Measurements from ENCODE around the gene DPY19L3.

The DPY19L3 gene

GRCh38 chr19:32532233-32532632, 126.7 kb downstream of the DPY19L3 start:
- no peak for TF ChIP-seq CTCF (IDR thresholded peaks at IDR 0.05; ENCODE audit: borderline replicate concordance, extremely low read depth, low read length, poor library complexity, severe bottlenecking)
- no peak for TF ChIP-seq EZH2 (IDR thresholded peaks at IDR 0.05; ENCODE audit: borderline replicate concordance, low read depth, low read length, severe bottlenecking)
- DNase-seq: no peak
- peaks cover 3% of the 10 kb centered on the region for H3K9me3 ChIP-seq (ENCODE audit: insufficient read depth, low read length, severe bottlenecking)
- H3K4me2 ChIP-seq (ENCODE audit: insufficient read depth, low read length): no peak overlapping the region
- no peak overlapping the region for H3K4me3 ChIP-seq (ENCODE audit: low read depth in 1 of 2, low read length in 2 of 2)
- no peaks in the 10 kb centered on the region for H3K36me3 ChIP-seq (ENCODE audit: insufficient read depth, low read length)
- H3K4me1 ChIP-seq (ENCODE audit: insufficient read depth, low read length): no peaks in the 10 kb centered on the region
- H2AFZ ChIP-seq (ENCODE audit: low read depth, low read length): no peak overlapping the region
- H3K27ac ChIP-seq (ENCODE audit: low read length): no peak overlapping the region
- H4K20me1 ChIP-seq (ENCODE audit: insufficient read depth, low read length): no peaks in the 10 kb centered on the region
- ATAC-seq (ENCODE audit: insufficient read depth, low read depth): no peak
- H3K79me2 ChIP-seq (ENCODE audit: insufficient read depth, low read length): no peaks in the 10 kb centered on the region
- no peak overlapping the region for H3K9ac ChIP-seq (ENCODE audit: low read depth, low read length)
- no peaks in the 10 kb centered on the region for H3K27me3 ChIP-seq (ENCODE audit: insufficient read depth, low read length, poor library complexity)
